Testis (tissue), 3 donors: ENCODE measurements around the gene MAPKAP1. TPM values are rescaled to one million over a fixed set of nuclear protein-coding genes. Genes with fewer than 3 reads are reported as not detected.

ENCODE experiments used
- DNase-seq: peaks from one replicate; pipeline ENCODE4 v3.0.0-alpha.2; 2019
- H3K27ac ChIP-seq, 2 donors: fragments of 200-600 bp; sonication (generic); one replicate each; pipeline ENCODE4 v1.5.1; 2019
- H3K27me3 ChIP-seq: fragments of 200-600 bp; sonication (generic); one replicate; pipeline ENCODE4 v1.5.1; 2019
- H3K36me3 ChIP-seq: fragments of 200-600 bp; sonication (generic); one replicate; pipeline ENCODE4 v1.5.1; 2017; ENCODE audit warnings: low read depth; ENCODE audit errors: missing control alignments
- H3K4me1 ChIP-seq: fragments of 200-600 bp; sonication (generic); one replicate; pipeline ENCODE4 v1.5.1; 2019
- H3K4me3 ChIP-seq, 2 donors: fragments of 200-600 bp; sonication (generic); one replicate each; pipeline ENCODE4 v1.5.1; 2017 to 2019
- H3K9me3 ChIP-seq: fragments of 200-600 bp; sonication (generic); one replicate; pipeline ENCODE4 v1.5.1; 2017
- CTCF ChIP-seq, 3 experiments: fragments of 450-650 bp in 2 of 3; fragments of 200-600 bp in 1 of 3; sonication (generic) in 1 of 3; IDR thresholded peaks; one replicate each; pipeline ENCODE4 v1.5.1; 2016 to 2019; ENCODE audit warnings: antibody characterized with exemption in 3 of 3, mild to moderate bottlenecking in 2 of 3, moderate library complexity in 1 of 3
- POLR2A ChIP-seq: fragments of 450-650 bp; IDR thresholded peaks from one replicate; pipeline ENCODE4 v1.6.1; 2017; ENCODE audit warnings: antibody characterized with exemption, mild to moderate bottlenecking, moderate library complexity
- WGBS, 2 donors: methylation state at CpG; one replicate each; pipeline ENCODE4 v1.1.5; 2018; 5-methylcytosine and 5-hydroxymethylcytosine counted together
- intact Hi-C: fragments of 100-400 bp; cut with DNase I; formaldehyde crosslinking; loops from one replicate; pipeline ENCODE4 v1.15.1; 2023; ENCODE audit warnings: low total_unique reads
- polyA plus RNA-seq: library from polyadenylated mRNA; stranded (reverse); fragments of 350-450 nt; fragmentation: Illumina TruSeq; extraction: RNeasy Lipid Tissue Mini Kit (QIAGEN cat#74804); gene quantifications from one replicate; pipeline ENCODE4 v1.2.3, GENCODE V29; 2014; ENCODE audit warnings: low read depth, low replicate concordance; ENCODE audit not compliant: insufficient read depth
- total RNA-seq, 2 donors: library from RNA; depleted of rRNA; stranded (reverse); fragments of >200 nt; gene quantifications; one replicate each; pipeline ENCODE4 v1.2.3, GENCODE V29; 2016

The MAPKAP1 gene
- total and polyA plus RNA-seq, 3 donors from 2014 or later: 112 to 135 (median 115) TPM

GRCh38 chr9:125443367-125443766 lies 263.6 kb downstream of the MAPKAP1 start:
- intact Hi-C loops: no loop called here
- H3K27ac ChIP-seq: no peak overlapping the region
- no peaks in the 10 kb centered on the region for H3K9me3 ChIP-seq
- H3K4me3 ChIP-seq: no peak overlapping the region
- H3K36me3 ChIP-seq: no peaks in the 10 kb centered on the region
- no peaks in the 10 kb centered on the region for H3K27me3 ChIP-seq
- TF ChIP-seq POLR2A (no peak), CTCF (IDR thresholded peaks at IDR 0.05) (no peak)
- 97 to 100% methylated on average over 2 to 8 of the region's 8 CpGs for WGBS, 2 donors
- H3K4me1 ChIP-seq: no peaks in the 10 kb centered on the region
- DNase-seq: no peak

- Histone ChIP-seq H3K9me3 (no peaks in the 10 kb centered on the region), H3K36me3 (no peaks in the 10 kb centered on the region), H3K27ac (no peak overlapping the region), H3K27me3 (no peaks in the 10 kb centered on the region), H3K4me3 (no peak overlapping the region), H3K4me1 (no peaks in the 10 kb centered on the region)
- 68 to 82% methylated on average over 5 of the region's 5 CpGs for WGBS, 2 donors
- TF ChIP-seq POLR2A: no peak
- TF ChIP-seq CTCF (IDR thresholded peaks at IDR 0.05): no peak
- intact Hi-C loops: no loop called here
- DNase-seq: no peak
Observed at GRCh38 chr9:125442452-125442851, 264.6 kb downstream of the MAPKAP1 start.

- H3K36me3 ChIP-seq: no peaks in the 10 kb centered on the region
- H3K4me3 ChIP-seq: no peak overlapping the region
- no peaks in the 10 kb centered on the region for H3K27me3 ChIP-seq
- no peak for DNase-seq
- no peaks in the 10 kb centered on the region for H3K9me3 ChIP-seq
- H3K27ac ChIP-seq: no peak overlapping the region
- no peaks in the 10 kb centered on the region for H3K4me1 ChIP-seq
- WGBS, 2 donors: 69 to 73% methylated on average over 14 of the region's 14 CpGs
- TF ChIP-seq CTCF (IDR thresholded peaks at IDR 0.05): no peak
- no peak for TF ChIP-seq POLR2A
- intact Hi-C loops: no loop called here
Observed at GRCh38 chr9:125440411-125440810, 266.6 kb downstream of the MAPKAP1 start.

GRCh38 chr9:125439434-125440272 lies 267.4 kb downstream of the MAPKAP1 start:
- Histone ChIP-seq H3K36me3 (no peaks in the 10 kb centered on the region), H3K27me3 (no peaks in the 10 kb centered on the region), H3K4me1 (no peaks in the 10 kb centered on the region), H3K4me3 (no peak overlapping the region), H3K27ac (no peak overlapping the region), H3K9me3 (no peaks in the 10 kb centered on the region)
- TF ChIP-seq POLR2A: no peak
- no peak for TF ChIP-seq CTCF (IDR thresholded peaks at IDR 0.05)
- intact Hi-C loops: no loop called here
- 90 to 94% methylated on average over 14 to 21 of the region's 21 CpGs for WGBS, 2 donors
- DNase-seq: no peak
